T-cell (primary cell): Measurements from ENCODE around the gene CCDC154. TPM values are rescaled to one million over a fixed set of nuclear protein-coding genes. Genes with fewer than 3 reads are reported as not detected.
"Not testable (repeated sequence)": the region's sequence is repeated elsewhere in the genome, so short reads cannot be mapped to it uniquely, and the experiment has no call there.

ENCODE experiments used
- ATAC-seq, 4 experiments: fragments of 200-7000 bp in 3 of 4; fragments of 150-1000 bp in 1 of 4; cut with Tn5 transposase; replicated peaks in 1 of 4; 1 replicate in 3 of 4; 2 replicates in 1 of 4; pipeline ENCODE4 v1.10.0; 2021; ENCODE audit warnings: moderate library complexity in 3 of 4, mild to moderate bottlenecking in 2 of 4, moderate number of reproducible peaks in 1 of 4
- CTCF ChIA-PET, 2 donors: fragments of 300-600 bp; sonication (Branson Sonifier 250); formaldehyde crosslinking; loops; one replicate each; lab custom pipeline; 2022; ENCODE audit warnings: antibody characterized with exemption in 2 of 2; lab: Charles Lee
- POLR2A ChIA-PET, 2 donors: fragments of 300-600 bp; sonication (Branson Sonifier 250); formaldehyde crosslinking; loops; one replicate each; lab custom pipeline; 2022; ENCODE audit warnings: antibody characterized with exemption in 2 of 2; lab: Charles Lee
- DNase-seq, 35 experiments: peaks; one replicate each; pipeline versions ENCODE4 v3.0.0 to v3.0.0-alpha.2; 2013 to 2023
- H3K27ac ChIP-seq: one replicate; pipeline ENCODE4 v1.5.1; 2013; ENCODE audit warnings: low read length
- H3K27me3 ChIP-seq, 2 experiments: replicated peaks in 1 of 2; 1 replicate in 1 of 2; 2 replicates in 1 of 2; pipeline versions ENCODE4 v1.6.1 to v1.7.0; 2013; ENCODE audit warnings: low read length in 1 of 2, mixed read lengths in 1 of 2; ENCODE audit not compliant: control insufficient read depth in 2 of 2, insufficient read depth in 2 of 2; ENCODE audit errors: extremely low read depth in 1 of 2
- H3K36me3 ChIP-seq, 2 donors: 1 replicate in 1 of 2; 2 replicates in 1 of 2; pipeline versions ENCODE4 v1.6.1 to v1.7.0; 2013; ENCODE audit warnings: low read length in 1 of 2; ENCODE audit not compliant: control insufficient read depth in 2 of 2, insufficient read depth in 1 of 2; ENCODE audit errors: extremely low read depth in 1 of 2
- H3K4me1 ChIP-seq, 2 experiments: 1 replicate in 1 of 2; 2 replicates in 1 of 2; pipeline versions ENCODE4 v1.6.1 to v1.7.0; 2013; ENCODE audit warnings: low read length in 2 of 2, mixed read lengths in 1 of 2; ENCODE audit not compliant: insufficient read depth in 2 of 2, control insufficient read depth in 1 of 2; ENCODE audit errors: extremely low read depth in 1 of 2
- H3K4me3 ChIP-seq, 2 donors: 1 replicate in 1 of 2; 2 replicates in 1 of 2; pipeline versions ENCODE4 v1.5.1 to v1.7.0; 2013; ENCODE audit warnings: mild to moderate bottlenecking in 2 of 2, low read length in 1 of 2, moderate library complexity in 1 of 2; ENCODE audit not compliant: control insufficient read depth in 1 of 2; ENCODE audit errors: extremely low read depth in 1 of 2
- H3K9me3 ChIP-seq: 2 replicates; pipeline ENCODE4 v1.7.0; 2013
- H3K27ac Mint-ChIP-seq, 2 donors: one replicate each; pipeline ENCODE4 v1.8.0; 2020 to 2021; ENCODE audit warnings: mild to moderate bottlenecking in 2 of 2, mixed read lengths in 2 of 2
- H3K27me3 Mint-ChIP-seq, 2 donors: one replicate each; pipeline ENCODE4 v1.8.0; 2021 to 2022; ENCODE audit warnings: mixed read lengths in 2 of 2
- H3K36me3 Mint-ChIP-seq: one replicate; pipeline ENCODE4 v1.8.0; 2021; ENCODE audit warnings: mixed read lengths
- H3K4me1 Mint-ChIP-seq, 3 donors: one replicate each; pipeline ENCODE4 v1.8.0; 2020 to 2022; ENCODE audit warnings: mixed read lengths in 3 of 3, mild to moderate bottlenecking in 1 of 3
- H3K4me3 Mint-ChIP-seq, 3 donors: one replicate each; pipeline ENCODE4 v1.8.0; 2020 to 2022; ENCODE audit warnings: mild to moderate bottlenecking in 3 of 3, mixed read lengths in 3 of 3, moderate library complexity in 3 of 3
- H3K9me3 Mint-ChIP-seq, 3 donors: one replicate each; pipeline ENCODE4 v1.8.0; 2020 to 2022; ENCODE audit warnings: mixed read lengths in 3 of 3
- WGBS: methylation state at CpG from one replicate; pipeline ENCODE4 v1.1.5; 2013; ENCODE audit warnings: missing lambda C conversion rate; ENCODE audit not compliant: insufficient coverage; 5-methylcytosine and 5-hydroxymethylcytosine counted together
- total RNA-seq, 35 experiments: library from RNA in 6 of 35; stranded (reverse) in 6 of 35; fragments of 120-200 nt in 1 of 35; gene quantifications; one replicate each; pipeline versions ENCODE4 v1.2.1 to v1.2.4 and lab custom pipeline; 2013 to 2026

Gene CCDC154
- total RNA-seq, 5 donors from 2014 or later (not counting 1 experiment from before 2014, with no cell fraction given) = 2.5 to 9.3 (median 6.5) TPM

- Mint-ChIP-seq H3K36me3 (no peaks in the 10 kb centered on the region), H3K4me1 (peaks cover 35 to 45% (median 42%) of the 10 kb centered on the region in 3 donors), H3K27me3 (no peaks in the 10 kb centered on the region), H3K27ac (no peak overlapping the region), H3K9me3 (no peaks in the 10 kb centered on the region), H3K4me3 (peak overlapping the region; percentile 66 to 76 (median 74))
- WGBS = 13% methylated on average over 57 of the region's 57 CpGs
- ChIA-PET CTCF (no interaction called here), POLR2A (no interaction called here)
- ATAC-seq (peak in 3 of 4 experiments; percentile 14 to 26 (median 17)), DNase-seq (peak in 1 of 35 experiments; percentile 8)
- H3K27ac ChIP-seq = no peak overlapping the region
- no peaks in the 10 kb centered on the region for H3K36me3 ChIP-seq
- no peaks in the 10 kb centered on the region for H3K27me3 ChIP-seq
- peaks cover 6 to 43% of the 10 kb centered on the region in 2 experiments for H3K4me1 ChIP-seq
- no peaks in the 10 kb centered on the region for H3K9me3 ChIP-seq
- H3K4me3 ChIP-seq = peak overlapping the region; percentile 61 to 67
Measured at GRCh38 chr16:1474082-1474795, 29.9 kb upstream of the CCDC154 start.

- Mint-ChIP-seq H3K27ac (peak overlapping the region in 1 of 2 donors; percentile 72), H3K4me1 (peaks cover 35 to 48% (median 44%) of the 10 kb centered on the region in 3 donors), H3K36me3 (no peaks in the 10 kb centered on the region), H3K27me3 (no peaks in the 10 kb centered on the region), H3K9me3 (no peaks in the 10 kb centered on the region), H3K4me3 (peak overlapping the region; percentile 58 to 68 (median 68))
- Histone ChIP-seq H3K36me3 (no peaks in the 10 kb centered on the region), H3K4me3 (no peak overlapping the region), H3K27ac (no peak overlapping the region), H3K27me3 (no peaks in the 10 kb centered on the region), H3K4me1 (peaks cover 6 to 43% of the 10 kb centered on the region in 2 experiments), H3K9me3 (no peaks in the 10 kb centered on the region)
- ATAC-seq (no peak), DNase-seq (no peak)
- whole genome bisulfite sequencing = 100% methylated on average over 2 of the region's 3 CpGs
- CTCF ChIA-PET = no interaction called here
- POLR2A ChIA-PET = interaction anchor here in 1 of 2 donors (0.7 kb wide), 1 partner anchor 32 kb away, joined by 3 read pairs; no protein-coding TSS in a partner anchor
Measured at GRCh38 chr16:1472974-1473373, 28.6 kb upstream of the CCDC154 start.

GRCh38 chr16:1471569-1472194 lies 27.3 kb upstream of the CCDC154 start:
- no peaks in the 10 kb centered on the region for H3K27me3 ChIP-seq
- H3K9me3 Mint-ChIP-seq = no peaks in the 10 kb centered on the region
- H3K4me1 Mint-ChIP-seq = peaks cover 44 to 56% (median 50%) of the 10 kb centered on the region in 3 donors
- ChIA-PET CTCF (no interaction called here), POLR2A (no interaction called here)
- H3K9me3 ChIP-seq = no peaks in the 10 kb centered on the region
- no peak overlapping the region for H3K4me3 ChIP-seq
- no peaks in the 10 kb centered on the region for H3K36me3 ChIP-seq
- no peaks in the 10 kb centered on the region for H3K36me3 Mint-ChIP-seq
- H3K27me3 Mint-ChIP-seq = no peaks in the 10 kb centered on the region
- WGBS = 77% methylated on average over 21 of the region's 26 CpGs
- no peak overlapping the region for H3K4me3 Mint-ChIP-seq
- H3K4me1 ChIP-seq = peaks cover 6 to 43% of the 10 kb centered on the region in 2 experiments
- no peak overlapping the region for H3K27ac Mint-ChIP-seq
- DNase-seq = no peak
- H3K27ac ChIP-seq = no peak overlapping the region
- ATAC-seq = no peak

- no peak overlapping the region for H3K4me3 Mint-ChIP-seq
- no peaks in the 10 kb centered on the region for H3K27me3 Mint-ChIP-seq
- 80% methylated on average over 12 of the region's 14 CpGs for WGBS
- H3K36me3 ChIP-seq = no peaks in the 10 kb centered on the region
- H3K27ac ChIP-seq = no peak overlapping the region
- no peak for ATAC-seq
- H3K9me3 ChIP-seq = no peaks in the 10 kb centered on the region
- no peaks in the 10 kb centered on the region for H3K36me3 Mint-ChIP-seq
- H3K27ac Mint-ChIP-seq = no peak overlapping the region
- CTCF ChIA-PET = no interaction called here
- peaks cover 6 to 40% of the 10 kb centered on the region in 2 experiments for H3K4me1 ChIP-seq
- H3K4me1 Mint-ChIP-seq = peaks cover 44 to 52% (median 46%) of the 10 kb centered on the region in 3 donors
- no peak overlapping the region for H3K4me3 ChIP-seq
- DNase-seq = no peak
- H3K27me3 ChIP-seq = no peaks in the 10 kb centered on the region
- POLR2A ChIA-PET = no interaction called here
- no peaks in the 10 kb centered on the region for H3K9me3 Mint-ChIP-seq
Measured at GRCh38 chr16:1470481-1471251, 26.3 kb upstream of the CCDC154 start.

- ChIA-PET CTCF (no interaction called here), POLR2A (no interaction called here)
- peak in 1 of 35 experiments; percentile 25 for DNase-seq
- H3K4me1 ChIP-seq = peaks cover 2 to 34% of the 10 kb centered on the region in 2 experiments
- no peaks in the 10 kb centered on the region for H3K9me3 ChIP-seq
- H3K4me3 ChIP-seq = no peak overlapping the region
- Mint-ChIP-seq H3K4me1 (peaks cover 43 to 49% (median 44%) of the 10 kb centered on the region in 3 donors), H3K9me3 (no peaks in the 10 kb centered on the region), H3K4me3 (peak overlapping the region in 1 of 3 donors; percentile 4), H3K36me3 (peaks cover 3% of the 10 kb centered on the region), H3K27me3 (no peaks in the 10 kb centered on the region), H3K27ac (peak overlapping the region in 1 of 2 donors; percentile 46)
- ATAC-seq = no peak
- H3K27ac ChIP-seq = no peak overlapping the region
- H3K36me3 ChIP-seq = no peaks in the 10 kb centered on the region
- WGBS = 80% methylated on average over 15 of the region's 20 CpGs
- no peaks in the 10 kb centered on the region for H3K27me3 ChIP-seq
Measured at GRCh38 chr16:1469693-1470201, 25.4 kb upstream of the CCDC154 start.

- H3K36me3 ChIP-seq = not testable (repeated sequence)
Measured at GRCh38 chr16:1469141-1469540, 24.8 kb upstream of the CCDC154 start.

More at GRCh38 chr16:1469141-1469540, 24.8 kb upstream of the CCDC154 start:
- H3K4me3 ChIP-seq, POLR2A ChIA-PET, DNase-seq, H3K9me3 Mint-ChIP-seq, H3K27ac Mint-ChIP-seq, H3K36me3 Mint-ChIP-seq, H3K27me3 ChIP-seq, H3K4me3 Mint-ChIP-seq, H3K27ac ChIP-seq, H3K27me3 Mint-ChIP-seq, H3K9me3 ChIP-seq, ATAC-seq, CTCF ChIA-PET: not testable (repeated sequence)
- peaks cover 2 to 31% of the 10 kb centered on the region in 2 experiments for H3K4me1 ChIP-seq
- WGBS = 87% methylated on average over 2 of the region's 5 CpGs
- H3K4me1 Mint-ChIP-seq = peaks cover 41 to 47% (median 44%) of the 10 kb centered on the region in 3 donors
